ENCODE data around the gene SDK1. TPM values are rescaled to one million over a fixed set of nuclear protein-coding genes. Genes with fewer than 3 reads are reported as not detected.

Gene SDK1
- total RNA-seq, 2 experiments from 2014 or later: 0.25 to 0.78 TPM

DNA sequence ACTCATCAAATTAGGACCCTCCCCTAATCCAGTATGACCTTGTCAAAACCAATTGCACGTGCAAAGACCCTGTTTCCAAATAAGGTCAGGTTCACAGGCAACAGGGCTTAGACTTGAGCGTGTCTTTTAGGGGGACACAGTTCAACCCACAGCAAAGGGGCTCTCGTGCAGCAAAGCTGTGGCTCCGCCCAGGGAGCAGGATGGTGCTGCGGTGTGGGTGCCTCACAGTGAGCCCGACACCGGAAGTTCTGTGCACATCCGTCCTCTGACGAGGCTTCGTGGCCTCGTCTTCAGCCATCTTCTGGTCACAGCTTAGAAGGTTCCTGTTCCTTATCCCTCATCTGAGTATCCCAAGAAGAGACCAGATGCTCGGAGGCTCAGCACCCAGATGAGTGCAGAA is 871.8 kb downstream of the SDK1 start:
- DNase-seq (no peak), ATAC-seq (no peak)
- no peaks in the 10 kb centered on the region for H3K4me1 Mint-ChIP-seq (ENCODE audit: low read depth)
- no peaks in the 10 kb centered on the region for H3K36me3 Mint-ChIP-seq (ENCODE audit: low read depth)
- ChIA-PET CTCF (no interaction called here), POLR2A (no interaction called here)
- H3K27ac Mint-ChIP-seq: no peak overlapping the region
- intact Hi-C loops (cut with micrococcal nuclease): no loop called here
- H3K9me3 Mint-ChIP-seq: no peaks in the 10 kb centered on the region
- no peak for TF ChIP-seq CTCF (IDR thresholded peaks at IDR 0.05)
- no peaks in the 10 kb centered on the region for H3K27me3 Mint-ChIP-seq
- no peak overlapping the region for H3K4me3 Mint-ChIP-seq

DNA sequence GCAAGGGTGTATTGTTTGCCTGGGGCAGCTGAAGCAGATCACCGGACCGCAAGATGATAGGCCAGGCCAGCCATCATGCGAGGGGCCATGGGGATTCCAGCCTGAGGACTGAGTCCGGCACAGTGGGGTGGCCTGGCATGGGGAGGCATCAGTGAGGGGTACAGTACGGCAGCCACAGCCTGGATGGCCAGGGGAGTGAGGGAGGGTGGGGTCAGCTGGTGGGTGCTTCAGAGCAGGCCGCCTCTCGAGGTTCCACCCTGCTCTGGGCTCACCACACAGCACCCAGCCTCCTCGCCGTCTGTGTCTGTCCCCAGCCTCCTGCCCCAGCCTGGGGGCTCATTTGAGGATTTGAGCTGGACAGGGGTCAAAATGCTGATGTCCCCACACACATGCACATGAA is 872.6 kb downstream of the SDK1 start:
- Mint-ChIP-seq H3K36me3 (ENCODE audit: low read depth) (no peaks in the 10 kb centered on the region), H3K4me3 (no peak overlapping the region), H3K9me3 (no peaks in the 10 kb centered on the region), H3K27me3 (no peaks in the 10 kb centered on the region), H3K27ac (no peak overlapping the region), H3K4me1 (ENCODE audit: low read depth) (no peaks in the 10 kb centered on the region)
- ATAC-seq: no peak
- intact Hi-C loops (cut with micrococcal nuclease): no loop called here
- DNase-seq: no peak
- ChIA-PET CTCF (no interaction called here), POLR2A (no interaction called here)
- TF ChIP-seq CTCF (IDR thresholded peaks at IDR 0.05): no peak

- Mint-ChIP-seq H3K9me3 (no peaks in the 10 kb centered on the region), H3K4me3 (no peak overlapping the region), H3K4me1 (ENCODE audit: low read depth) (no peaks in the 10 kb centered on the region), H3K27ac (no peak overlapping the region), H3K27me3 (no peaks in the 10 kb centered on the region), H3K36me3 (ENCODE audit: low read depth) (no peaks in the 10 kb centered on the region)
- ATAC-seq: no peak
- ChIA-PET POLR2A (no interaction called here), CTCF (no interaction called here)
- DNase-seq: no peak
- intact Hi-C loops (cut with micrococcal nuclease): no loop called here
- no peak for TF ChIP-seq CTCF (IDR thresholded peaks at IDR 0.05)
Measured at GRCh38 chr7:4174016-4174415, 873.0 kb downstream of the SDK1 start.

DNA sequence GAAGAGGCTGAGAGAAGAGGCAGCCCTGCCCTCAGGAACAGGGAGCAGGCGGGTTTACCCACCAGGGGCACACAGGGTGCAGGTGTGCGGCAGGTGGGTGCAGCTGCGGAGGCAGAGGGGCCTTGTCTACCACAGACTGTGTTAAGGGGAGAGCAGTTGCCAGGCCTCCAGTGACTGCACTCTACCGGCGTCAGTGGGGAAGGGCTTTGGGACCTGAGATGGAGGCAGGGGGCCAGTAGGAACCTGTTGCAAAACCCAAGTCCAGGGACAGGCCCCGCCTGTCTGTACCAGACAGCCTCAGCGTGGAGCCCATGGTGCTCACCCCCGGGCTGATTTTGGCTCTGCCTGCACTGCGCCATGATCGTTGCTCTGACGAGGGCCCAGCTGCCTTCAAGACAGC is 873.4 kb downstream of the SDK1 start:
- Mint-ChIP-seq H3K36me3 (ENCODE audit: low read depth) (no peaks in the 10 kb centered on the region), H3K4me3 (no peak overlapping the region), H3K9me3 (no peaks in the 10 kb centered on the region), H3K4me1 (ENCODE audit: low read depth) (no peaks in the 10 kb centered on the region), H3K27ac (no peak overlapping the region), H3K27me3 (no peaks in the 10 kb centered on the region)
- intact Hi-C loops (cut with micrococcal nuclease): no loop called here
- TF ChIP-seq CTCF (IDR thresholded peaks at IDR 0.05): no peak
- ChIA-PET CTCF (no interaction called here), POLR2A (no interaction called here)
- no peak for DNase-seq
- ATAC-seq: no peak

DNA sequence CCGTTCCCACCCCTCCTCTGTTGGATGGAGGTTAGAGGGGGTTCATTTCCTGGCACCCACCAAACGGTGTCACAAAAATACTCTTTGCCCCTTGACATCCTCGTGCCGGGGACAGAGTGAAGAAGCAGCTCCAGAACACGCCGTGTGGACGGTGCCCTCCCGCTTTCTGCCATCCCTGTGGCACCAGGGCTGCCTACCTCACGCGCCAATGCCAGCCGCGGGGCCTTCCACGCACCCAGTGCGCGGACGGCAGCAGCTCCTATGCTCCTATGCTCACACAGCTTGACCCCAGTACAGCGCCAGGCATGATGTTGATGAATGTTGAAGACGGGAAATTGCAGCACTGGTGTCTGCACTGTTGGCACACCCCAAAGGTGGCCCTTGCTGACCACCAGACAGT is 873.8 kb downstream of the SDK1 start:
- ChIA-PET POLR2A (no interaction called here), CTCF (no interaction called here)
- TF ChIP-seq CTCF (IDR thresholded peaks at IDR 0.05): no peak
- Mint-ChIP-seq H3K4me1 (ENCODE audit: low read depth) (no peaks in the 10 kb centered on the region), H3K27ac (no peak overlapping the region), H3K4me3 (no peak overlapping the region), H3K9me3 (no peaks in the 10 kb centered on the region), H3K27me3 (no peaks in the 10 kb centered on the region), H3K36me3 (ENCODE audit: low read depth) (no peaks in the 10 kb centered on the region)
- ATAC-seq (no peak), DNase-seq (no peak)
- intact Hi-C loops (cut with micrococcal nuclease): no loop called here

Data from activated CD8-positive, alpha-beta T cell treated with anti-CD3 and anti-CD28 coated beads for 36 hours (primary cell).